Measurements from ENCODE around the gene VWA8.

VWA8 gene

DNA sequence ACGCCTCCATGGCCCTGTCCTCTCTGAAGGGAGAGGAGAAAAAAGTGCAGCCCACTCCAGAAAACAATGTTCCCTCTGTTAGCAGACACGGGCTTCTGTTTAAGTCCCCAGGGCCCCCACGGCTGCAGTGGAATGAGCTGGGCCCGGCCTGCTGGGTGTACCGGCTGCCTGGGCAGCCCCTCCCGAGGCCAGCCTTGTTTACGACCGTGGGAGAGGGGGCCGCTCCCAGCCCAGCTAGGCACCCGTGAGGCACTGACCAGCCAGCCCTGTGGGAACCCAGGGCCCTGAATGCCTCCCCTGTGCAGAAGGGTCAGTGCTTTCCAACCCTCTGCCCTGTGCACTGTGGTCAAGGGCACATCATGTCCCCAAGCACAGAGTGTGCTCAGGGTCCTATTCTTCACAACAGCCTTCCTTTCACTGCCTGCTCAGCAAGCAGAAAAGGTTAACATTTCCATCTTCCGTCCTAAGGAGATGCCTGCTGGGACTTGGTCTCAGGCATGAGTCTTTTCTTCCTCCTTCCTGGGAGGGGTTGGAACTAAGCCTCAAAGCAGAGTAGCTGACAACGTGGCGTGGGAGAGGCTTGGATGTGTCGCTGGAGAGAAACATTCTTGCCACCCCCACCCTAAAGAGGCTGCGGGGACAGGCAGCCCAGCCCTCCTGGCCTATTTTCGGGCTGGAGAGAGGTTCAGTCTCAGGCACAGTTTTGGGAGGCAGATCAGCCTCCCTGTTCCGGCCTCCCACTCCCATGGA lies 413.5 kb downstream of the VWA8 start:
- Histone ChIP-seq H3K27me3 (ENCODE audit: control insufficient read depth, low read length) (no peaks in the 10 kb centered on the region), H4K20me1 (ENCODE audit: control insufficient read depth, insufficient read depth, low read depth, low read length) (no peaks in the 10 kb centered on the region), H3K79me2 (ENCODE audit: control insufficient read depth, low read length) (no peaks in the 10 kb centered on the region), H3K9me3 (ENCODE audit: control insufficient read depth, insufficient read depth, low read length) (peaks cover 12% of the 10 kb centered on the region; the same call in 1 of the 2 replicates), H3K4me3 (ENCODE audit: low read length) (no peak overlapping the region), H3F3A (ENCODE audit: control insufficient read depth, insufficient read depth) (no peaks in the 10 kb centered on the region), H3K27ac (ENCODE audit: low read depth, low read length) (no peak overlapping the region), H3K4me1 (ENCODE audit: control insufficient read depth, low read length) (peaks cover 15% of the 10 kb centered on the region), H3K9me2 (replicated peaks; ENCODE audit: control insufficient read depth, low read length) (no peaks in the 10 kb centered on the region), H3K4me2 (ENCODE audit: low read length) (no peak overlapping the region), H3K36me3 (ENCODE audit: control insufficient read depth, low read length) (no peaks in the 10 kb centered on the region)
- TF ChIP-seq, protein P1, sequence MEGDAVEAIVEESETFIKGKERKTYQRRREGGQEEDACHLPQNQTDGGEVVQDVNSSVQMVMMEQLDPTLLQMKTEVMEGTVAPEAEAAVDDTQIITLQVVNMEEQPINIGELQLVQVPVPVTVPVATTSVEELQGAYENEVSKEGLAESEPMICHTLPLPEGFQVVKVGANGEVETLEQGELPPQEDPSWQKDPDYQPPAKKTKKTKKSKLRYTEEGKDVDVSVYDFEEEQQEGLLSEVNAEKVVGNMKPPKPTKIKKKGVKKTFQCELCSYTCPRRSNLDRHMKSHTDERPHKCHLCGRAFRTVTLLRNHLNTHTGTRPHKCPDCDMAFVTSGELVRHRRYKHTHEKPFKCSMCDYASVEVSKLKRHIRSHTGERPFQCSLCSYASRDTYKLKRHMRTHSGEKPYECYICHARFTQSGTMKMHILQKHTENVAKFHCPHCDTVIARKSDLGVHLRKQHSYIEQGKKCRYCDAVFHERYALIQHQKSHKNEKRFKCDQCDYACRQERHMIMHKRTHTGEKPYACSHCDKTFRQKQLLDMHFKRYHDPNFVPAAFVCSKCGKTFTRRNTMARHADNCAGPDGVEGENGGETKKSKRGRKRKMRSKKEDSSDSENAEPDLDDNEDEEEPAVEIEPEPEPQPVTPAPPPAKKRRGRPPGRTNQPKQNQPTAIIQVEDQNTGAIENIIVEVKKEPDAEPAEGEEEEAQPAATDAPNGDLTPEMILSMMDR (IDR thresholded peaks at IDR 0.05; ENCODE audit: low read depth, low read length, poor library complexity, severe bottlenecking) = no peak
- no peak for TF ChIP-seq EZH2phosphoT487 (IDR thresholded peaks at IDR 0.05; ENCODE audit: borderline replicate concordance, low read length)

DNA sequence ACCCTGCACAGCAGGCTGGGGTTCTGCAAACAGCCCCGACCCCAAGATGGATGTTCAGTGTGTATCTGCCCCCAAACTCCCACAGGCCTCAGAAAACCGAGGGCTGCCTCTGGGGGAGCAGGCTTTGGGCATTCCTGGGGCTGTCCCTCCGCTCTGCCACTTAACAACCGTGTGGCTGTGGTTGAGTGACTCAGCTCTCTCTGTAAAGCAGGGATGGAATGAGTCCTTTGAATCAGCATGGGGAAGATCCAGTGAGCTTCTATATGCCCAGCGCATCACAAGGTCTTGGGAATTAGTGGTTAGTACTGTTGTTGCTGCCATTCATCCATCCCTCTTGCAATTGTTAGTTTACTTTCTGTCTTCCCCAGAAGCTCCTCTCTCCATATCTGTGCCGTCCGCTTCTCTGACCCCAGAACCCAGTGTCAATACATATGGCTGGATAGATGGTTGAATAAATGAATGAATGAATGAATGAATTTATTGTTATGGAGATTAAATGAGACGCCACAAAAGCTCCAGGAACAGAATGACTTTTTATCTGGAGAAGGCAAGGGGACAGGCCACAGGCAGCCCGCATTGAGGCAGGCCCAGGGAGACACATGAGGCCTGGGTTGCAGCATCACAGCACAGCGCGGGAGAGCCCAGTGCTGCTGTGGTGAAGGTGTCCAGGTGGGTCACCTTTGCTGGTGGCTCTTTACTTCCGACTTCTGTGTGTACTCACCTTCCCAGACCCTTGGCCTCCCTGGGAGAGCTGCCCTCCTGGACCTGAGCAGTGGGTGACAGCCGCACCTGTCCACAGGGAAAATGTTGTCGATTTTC lies 414.3 kb downstream of the VWA8 start:
- H3K9me3 ChIP-seq (ENCODE audit: control insufficient read depth, insufficient read depth, low read length) = peaks cover 17% of the 10 kb centered on the region; the same call in 1 of the 2 replicates
- no peaks in the 10 kb centered on the region for H4K20me1 ChIP-seq (ENCODE audit: control insufficient read depth, insufficient read depth, low read depth, low read length)
- H3K4me3 ChIP-seq (ENCODE audit: low read length) = no peak overlapping the region
- peaks cover 6% of the 10 kb centered on the region for H3K4me1 ChIP-seq (ENCODE audit: control insufficient read depth, low read length)
- no peaks in the 10 kb centered on the region for H3K36me3 ChIP-seq (ENCODE audit: control insufficient read depth, low read length)
- H3F3A ChIP-seq (ENCODE audit: control insufficient read depth, insufficient read depth) = no peaks in the 10 kb centered on the region
- no peaks in the 10 kb centered on the region for H3K9me2 ChIP-seq (replicated peaks; ENCODE audit: control insufficient read depth, low read length)
- H3K79me2 ChIP-seq (ENCODE audit: control insufficient read depth, low read length) = no peaks in the 10 kb centered on the region
- TF ChIP-seq, protein P1 (IDR thresholded peaks at IDR 0.05; ENCODE audit: low read depth, low read length, poor library complexity, severe bottlenecking) = no peak
- TF ChIP-seq EZH2phosphoT487 (IDR thresholded peaks at IDR 0.05; ENCODE audit: borderline replicate concordance, low read length) = no peak
- no peaks in the 10 kb centered on the region for H3K27me3 ChIP-seq (ENCODE audit: control insufficient read depth, low read length)
- no peak overlapping the region for H3K4me2 ChIP-seq (ENCODE audit: low read length)
- no peak overlapping the region for H3K27ac ChIP-seq (ENCODE audit: low read depth, low read length)

DNA sequence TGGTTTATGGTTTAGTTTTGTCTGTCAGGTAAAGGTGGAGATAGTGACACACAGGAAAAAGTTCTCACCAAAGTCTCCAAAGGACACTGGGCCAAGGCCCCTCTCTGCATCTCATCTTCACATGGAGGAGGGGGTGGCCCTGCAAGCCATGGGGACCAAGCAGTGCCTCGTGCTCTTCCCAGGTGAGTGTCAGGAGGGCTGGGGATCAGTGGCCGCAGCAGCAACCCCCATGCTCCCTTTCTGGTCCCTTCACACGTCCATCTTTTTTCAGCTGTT lies 415.5 kb downstream of the VWA8 start:
- Histone ChIP-seq H3K4me1 (ENCODE audit: control insufficient read depth, low read length) (no peaks in the 10 kb centered on the region), H3K27ac (ENCODE audit: low read depth, low read length) (no peak overlapping the region), H3K9me3 (ENCODE audit: control insufficient read depth, insufficient read depth, low read length) (peaks cover 17% of the 10 kb centered on the region; the same call in 1 of the 2 replicates), H3F3A (ENCODE audit: control insufficient read depth, insufficient read depth) (no peaks in the 10 kb centered on the region), H3K4me2 (ENCODE audit: low read length) (no peak overlapping the region), H3K36me3 (ENCODE audit: control insufficient read depth, low read length) (no peaks in the 10 kb centered on the region), H3K9me2 (replicated peaks; ENCODE audit: control insufficient read depth, low read length) (no peaks in the 10 kb centered on the region), H3K27me3 (ENCODE audit: control insufficient read depth, low read length) (no peaks in the 10 kb centered on the region), H4K20me1 (ENCODE audit: control insufficient read depth, insufficient read depth, low read depth, low read length) (no peaks in the 10 kb centered on the region), H3K4me3 (ENCODE audit: low read length) (no peak overlapping the region), H3K79me2 (ENCODE audit: control insufficient read depth, low read length) (no peaks in the 10 kb centered on the region)
- TF ChIP-seq, protein P1 (IDR thresholded peaks at IDR 0.05; ENCODE audit: low read depth, low read length, poor library complexity, severe bottlenecking) = no peak
- no peak for TF ChIP-seq EZH2phosphoT487 (IDR thresholded peaks at IDR 0.05; ENCODE audit: borderline replicate concordance, low read length)
